PC-3 (cell line): Measurements from ENCODE around the gene EMILIN1. TPM values are rescaled to one million over a fixed set of nuclear protein-coding genes. Genes with fewer than 3 reads are reported as not detected.
A peak's percentile ranks its signal among the peaks of the same experiment; 100 is the strongest.

Experiments
- ATAC-seq: fragments of 200-7000 bp; cut with Tn5 transposase; 2 replicates; pipeline ENCODE4 v1.9.1; 2020; ENCODE audit warnings: mild to moderate bottlenecking, moderate library complexity
- BruUV-seq: library from RNA; stranded (reverse); fragments of 400-500 nt; replicated peaks from 2 replicates; lab custom pipeline; 2021; lab: Mats Ljungman, UMichigan
- CTCF ChIA-PET: fragments of 300-600 bp; sonication (Branson Sonifier 250); formaldehyde crosslinking; loops from one replicate; lab custom pipeline; 2022; ENCODE audit warnings: antibody characterized with exemption; lab: Charles Lee
- POLR2A ChIA-PET: fragments of 300-600 bp; sonication (Branson Sonifier 250); formaldehyde crosslinking; loops from one replicate; lab custom pipeline; 2022; ENCODE audit warnings: antibody characterized with exemption; ENCODE audit not compliant: unreplicated experiment; lab: Charles Lee
- DNase-seq: peaks from one replicate; pipeline ENCODE4 v3.0.0-alpha.2; 2015
- H2AFZ ChIP-seq: fragments of 300-600 bp; sonication (generic); 2 replicates; pipeline ENCODE4 v1.6.0; 2016; ENCODE audit warnings: antibody characterized with exemption, low read length
- H3F3A ChIP-seq: fragments of 300-600 bp; sonication (generic); one replicate; pipeline ENCODE4 v1.6.0; 2017; ENCODE audit warnings: antibody characterized with exemption, low read length, control low read depth, mild to moderate bottlenecking; ENCODE audit not compliant: unreplicated experiment
- H3K27ac ChIP-seq: fragments of 300-600 bp; sonication (generic); 2 replicates; pipeline ENCODE4 v1.5.1; 2016; ENCODE audit warnings: mild to moderate bottlenecking, low read length
- H3K27me3 ChIP-seq: fragments of 300-600 bp; sonication (generic); 2 replicates; pipeline ENCODE4 v1.6.1; 2016; ENCODE audit warnings: low read length, mixed read lengths
- H3K36me3 ChIP-seq: fragments of 300-600 bp; sonication (generic); 2 replicates; pipeline ENCODE4 v1.6.1; 2016; ENCODE audit warnings: low read depth, mixed run types, low read length, mixed read lengths
- H3K4me1 ChIP-seq: fragments of 300-600 bp; sonication (generic); 2 replicates; pipeline ENCODE4 v1.5.1; 2016; ENCODE audit warnings: low read length; ENCODE audit not compliant: insufficient read depth
- H3K4me2 ChIP-seq: fragments of 300-600 bp; sonication (generic); 2 replicates; pipeline ENCODE4 v1.6.0; 2016; ENCODE audit warnings: low read length
- H3K4me3 ChIP-seq: fragments of 300-600 bp; sonication (generic); 2 replicates; pipeline ENCODE4 v1.5.1; 2016; ENCODE audit warnings: mild to moderate bottlenecking, low read length, mixed read lengths
- H3K79me2 ChIP-seq: fragments of 300-600 bp; sonication (generic); 2 replicates; pipeline ENCODE4 v1.6.1; 2017; ENCODE audit warnings: low read length, mixed read lengths
- H3K9ac ChIP-seq: fragments of 300-600 bp; sonication (generic); 2 replicates; pipeline ENCODE4 v1.6.0; 2016; ENCODE audit warnings: mild to moderate bottlenecking, low read length
- H3K9me2 ChIP-seq: fragments of 300-600 bp; sonication (generic); replicated peaks from 2 replicates; pipeline ENCODE4 v1.6.1; 2016; ENCODE audit warnings: mixed run types, low read length, mixed read lengths
- H3K9me3 ChIP-seq: fragments of 300-600 bp; sonication (generic); 2 replicates; pipeline ENCODE4 v1.6.1; 2016; ENCODE audit warnings: low read length, mixed read lengths
- H4K20me1 ChIP-seq: fragments of 300-600 bp; sonication (generic); 2 replicates; pipeline ENCODE4 v1.6.1; 2016; ENCODE audit warnings: low read length, mixed read lengths
- EZH2 ChIP-seq: fragments of 300-600 bp; sonication (generic); IDR thresholded peaks from one replicate; pipeline ENCODE4 v1.6.1; 2017; ENCODE audit warnings: antibody characterized with exemption, mild to moderate bottlenecking, low read length; ENCODE audit not compliant: unreplicated experiment
- EZH2phosphoT487 ChIP-seq: fragments of 300-600 bp; sonication (generic); IDR thresholded peaks from 2 replicates; pipeline ENCODE4 v1.6.1; 2018; ENCODE audit warnings: mild to moderate bottlenecking, antibody characterized with exemption, low read length, borderline replicate concordance
- intact Hi-C: fragments of 100-400 bp; cut with micrococcal nuclease; formaldehyde crosslinking; loops from 2 replicates; pipeline ENCODE4 v1.9.0; 2023
- total RNA-seq: library from RNA; depleted of rRNA; stranded (reverse); fragments of >200 nt; gene quantifications from 2 replicates; pipeline ENCODE4 v1.2.3, GENCODE V29; 2014
- TF ChIP-seq, protein P1 (sequence below): fragments of 300-600 bp; sonication (generic); conservative IDR thresholded peaks from 2 replicates; pipeline ENCODE4 v1.5.1; 2017; ENCODE audit warnings: antibody characterized with exemption, low read depth, mild to moderate bottlenecking, low read length

The EMILIN1 gene
- total RNA-seq, 1 experiment from 2014 or later = 0.69 TPM

DNA sequence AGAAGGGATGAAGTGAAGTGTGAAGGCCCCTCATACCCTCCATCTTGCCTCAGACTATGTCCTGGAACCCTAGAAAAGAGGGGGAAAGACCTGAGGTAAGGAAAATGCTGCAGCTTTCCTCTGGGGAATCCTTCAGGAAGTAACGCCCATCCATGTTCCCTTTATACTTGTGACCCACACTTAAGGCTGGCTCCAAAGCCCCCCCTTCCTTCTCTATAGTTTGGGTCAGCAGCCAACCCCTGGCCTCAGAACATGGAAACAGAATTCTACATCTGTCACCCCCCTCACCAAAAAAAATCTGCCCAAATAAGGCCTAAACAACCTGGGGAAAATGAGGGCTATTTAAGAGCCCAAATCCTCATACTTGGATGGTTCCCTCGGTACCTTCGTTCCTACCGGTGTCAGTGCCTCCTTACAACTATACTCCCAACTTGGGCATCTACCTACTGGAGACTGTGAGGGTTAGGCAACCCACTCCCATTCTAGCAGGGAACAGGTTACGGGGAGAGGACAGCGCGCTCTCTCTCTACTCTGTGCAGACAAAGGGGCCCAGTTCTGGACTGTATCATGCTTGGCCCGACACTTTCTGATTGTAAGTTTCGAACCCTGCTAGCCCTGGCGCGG is 7.7 kb upstream of the EMILIN1 start:
- peak overlapping the region; percentile 86 for H3K4me3 ChIP-seq
- H3K9ac ChIP-seq = peak overlapping the region; percentile 96
- BruUV-seq = TSS peak; percentile 74
- DNase-seq (no peak), ATAC-seq (peak; percentile 1; the same call in 1 of the 2 replicates)
- H3K27ac ChIP-seq = peak overlapping the region; percentile 30; the same call in 1 of the 2 replicates
- no peaks in the 10 kb centered on the region for H3F3A ChIP-seq
- intact Hi-C loops = loop anchor here (1.0 kb wide), 1 partner anchor 300 kb away; the partner anchor contains the start of genes EIF2B4 and SNX17
- H3K9me2 ChIP-seq = no peaks in the 10 kb centered on the region
- H3K9me3 ChIP-seq = no peaks in the 10 kb centered on the region
- H3K4me2 ChIP-seq = peak overlapping the region; percentile 95
- H3K79me2 ChIP-seq = peaks cover 38% of the 10 kb centered on the region
- peak overlapping the region; percentile 83 for H2AFZ ChIP-seq
- no peak for TF ChIP-seq EZH2phosphoT487
- peaks cover 12% of the 10 kb centered on the region for H3K4me1 ChIP-seq
- H3K36me3 ChIP-seq = peaks cover 13% of the 10 kb centered on the region
- CTCF ChIA-PET = interaction anchor here (0.6 to 0.8 kb wide), 2 partner anchors 10 to 209 kb away, joined by 3 to 5 read pairs; no protein-coding TSS in a partner anchor
- no peaks in the 10 kb centered on the region for H3K27me3 ChIP-seq
- H4K20me1 ChIP-seq = no peaks in the 10 kb centered on the region
- POLR2A ChIA-PET = interaction anchor here (0.7 kb wide), 1 partner anchor 103 kb away, joined by 11 read pairs; no protein-coding TSS in a partner anchor

DNA sequence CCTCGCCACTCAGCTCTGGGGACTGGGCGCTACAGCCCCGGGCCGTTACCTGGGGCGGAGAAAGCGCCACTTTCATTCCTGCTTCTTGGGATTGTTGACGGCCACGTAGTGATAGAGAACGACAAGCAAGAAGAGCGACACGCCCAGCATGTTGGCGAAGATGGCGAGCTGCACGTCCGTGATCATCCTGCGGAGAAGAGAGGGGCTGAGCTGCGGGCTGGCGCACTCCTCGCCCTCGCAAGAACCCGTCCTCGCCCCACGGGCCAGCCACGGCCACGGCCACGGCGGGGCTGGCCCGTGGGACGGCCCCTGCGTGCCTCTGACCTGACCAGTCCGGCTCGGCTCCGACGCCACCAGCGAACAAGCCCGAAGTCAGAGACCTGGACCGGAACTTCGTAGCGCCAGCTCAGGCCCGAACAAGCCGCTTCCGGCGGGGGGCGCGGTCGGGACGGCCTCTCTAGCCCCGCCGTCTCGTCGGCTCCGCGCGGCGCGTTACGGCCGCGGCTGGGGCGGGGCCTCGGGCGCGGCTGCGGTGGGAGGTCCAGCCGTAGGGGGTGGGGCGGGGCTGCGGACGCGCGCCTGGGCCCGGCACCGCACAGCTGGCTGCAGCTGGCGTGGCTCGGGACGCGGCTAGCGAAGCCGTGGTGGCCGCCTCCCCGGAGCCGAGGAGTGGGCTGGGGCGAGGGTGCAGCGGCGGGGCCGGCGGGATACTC is 7.0 kb upstream of the EMILIN1 start, which contains the start of gene OST4:
Gene OST4 (minus strand): TSS at position 378 of the 713 bp plus-strand sequence.
- BruUV-seq = no TSS peak
- CTCF ChIA-PET = interaction anchor here (0.6 to 0.8 kb wide), 2 partner anchors 10 to 209 kb away, joined by 3 to 5 read pairs; no protein-coding TSS in a partner anchor
- no peaks in the 10 kb centered on the region for H3K27me3 ChIP-seq
- peak within 1 kb of the TSS; percentile 30; the same call in 1 of the 2 replicates for H3K27ac ChIP-seq
- no peak for TF ChIP-seq EZH2phosphoT487
- no peaks in the 10 kb centered on the region for H3F3A ChIP-seq
- H3K36me3 ChIP-seq = peaks cover 13% of the 10 kb centered on the region
- peak within 1 kb of the TSS; percentile 95 for H2AFZ ChIP-seq
- ATAC-seq (peak; percentile 97), DNase-seq (peak; percentile 94)
- POLR2A ChIA-PET = interaction anchor here (0.7 kb wide), 1 partner anchor 103 kb away, joined by 11 read pairs; no protein-coding TSS in a partner anchor
- H3K79me2 ChIP-seq = peaks cover 38% of the 10 kb centered on the region
- peak within 1 kb of the TSS; percentile 86 for H3K4me3 ChIP-seq
- H3K9ac ChIP-seq = peak within 1 kb of the TSS; percentile 96
- H3K4me2 ChIP-seq = peak within 1 kb of the TSS; percentile 95
- H4K20me1 ChIP-seq = no peaks in the 10 kb centered on the region
- intact Hi-C loops = loop anchor here (1.0 kb wide), 1 partner anchor 299 kb away; the partner anchor contains the start of genes EIF2B4 and SNX17
- no peaks in the 10 kb centered on the region for H3K9me2 ChIP-seq
- no peaks in the 10 kb centered on the region for H3K9me3 ChIP-seq
- H3K4me1 ChIP-seq = peaks cover 12% of the 10 kb centered on the region

DNA sequence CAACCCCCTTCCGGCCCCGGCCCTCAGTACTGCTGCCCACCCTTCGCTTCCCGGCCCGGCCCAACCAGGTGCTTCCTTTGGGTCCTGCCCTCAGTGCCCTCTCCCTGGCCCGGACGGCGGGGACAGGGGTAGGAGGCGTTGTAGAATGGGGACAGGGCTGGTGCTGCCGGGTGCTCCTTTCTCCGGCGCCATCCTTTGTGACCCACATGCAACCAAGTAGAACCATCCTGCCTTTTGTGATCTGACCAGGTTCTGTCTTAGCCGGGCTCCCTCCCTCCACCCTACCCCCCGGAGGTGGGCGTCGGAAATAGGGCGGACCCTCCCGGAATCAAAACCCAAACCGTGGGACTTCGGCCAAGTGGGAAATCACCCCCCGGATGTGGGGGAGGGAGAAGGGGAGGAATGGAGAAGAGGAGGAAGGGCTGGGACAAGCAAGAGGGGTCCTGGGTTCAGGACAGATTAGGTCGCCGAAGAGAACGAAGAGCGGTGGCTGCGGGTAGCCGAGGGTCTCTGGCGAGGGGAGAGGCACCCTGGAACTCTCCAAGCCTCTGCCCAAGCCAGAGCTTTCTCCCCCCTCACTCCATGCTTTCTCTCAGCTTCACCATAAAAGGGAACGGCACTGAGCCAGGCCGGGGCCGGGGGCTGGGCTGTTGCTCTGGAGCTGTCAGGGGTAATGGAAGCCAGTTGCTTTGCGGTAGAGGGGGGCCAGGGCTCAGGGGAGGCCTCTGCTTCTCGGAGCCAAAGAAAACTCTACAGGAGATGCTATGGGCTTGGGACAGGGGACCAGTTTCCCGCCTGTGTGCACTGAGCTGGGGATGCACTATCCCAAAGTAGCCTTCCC is 6.2 kb upstream of the EMILIN1 start:
- peaks cover 13% of the 10 kb centered on the region for H3K36me3 ChIP-seq
- TF ChIP-seq EZH2 (no peak), EZH2phosphoT487 (no peak)
- TF ChIP-seq, protein P1, sequence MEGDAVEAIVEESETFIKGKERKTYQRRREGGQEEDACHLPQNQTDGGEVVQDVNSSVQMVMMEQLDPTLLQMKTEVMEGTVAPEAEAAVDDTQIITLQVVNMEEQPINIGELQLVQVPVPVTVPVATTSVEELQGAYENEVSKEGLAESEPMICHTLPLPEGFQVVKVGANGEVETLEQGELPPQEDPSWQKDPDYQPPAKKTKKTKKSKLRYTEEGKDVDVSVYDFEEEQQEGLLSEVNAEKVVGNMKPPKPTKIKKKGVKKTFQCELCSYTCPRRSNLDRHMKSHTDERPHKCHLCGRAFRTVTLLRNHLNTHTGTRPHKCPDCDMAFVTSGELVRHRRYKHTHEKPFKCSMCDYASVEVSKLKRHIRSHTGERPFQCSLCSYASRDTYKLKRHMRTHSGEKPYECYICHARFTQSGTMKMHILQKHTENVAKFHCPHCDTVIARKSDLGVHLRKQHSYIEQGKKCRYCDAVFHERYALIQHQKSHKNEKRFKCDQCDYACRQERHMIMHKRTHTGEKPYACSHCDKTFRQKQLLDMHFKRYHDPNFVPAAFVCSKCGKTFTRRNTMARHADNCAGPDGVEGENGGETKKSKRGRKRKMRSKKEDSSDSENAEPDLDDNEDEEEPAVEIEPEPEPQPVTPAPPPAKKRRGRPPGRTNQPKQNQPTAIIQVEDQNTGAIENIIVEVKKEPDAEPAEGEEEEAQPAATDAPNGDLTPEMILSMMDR = no peak
- CTCF ChIA-PET = interaction anchor here (0.5 kb wide), 1 partner anchor 221 kb away, joined by 14 read pairs; no protein-coding TSS in a partner anchor
- H3K9me3 ChIP-seq = no peaks in the 10 kb centered on the region
- POLR2A ChIA-PET = no interaction called here
- no peak for DNase-seq
- TSS peak; percentile 44 for BruUV-seq
- peak; percentile 42 for ATAC-seq
- peaks cover 12% of the 10 kb centered on the region for H3K4me1 ChIP-seq
- no peaks in the 10 kb centered on the region for H3K27me3 ChIP-seq
- H3K9ac ChIP-seq = peak overlapping the region; percentile 96
- H3K27ac ChIP-seq = no peak overlapping the region
- no peaks in the 10 kb centered on the region for H4K20me1 ChIP-seq
- no peaks in the 10 kb centered on the region for H3K9me2 ChIP-seq
- intact Hi-C loops = loop anchor here (1.0 kb wide), 1 partner anchor 298 kb away; the partner anchor contains the start of genes EIF2B4 and SNX17
- H3K4me3 ChIP-seq = peak overlapping the region; percentile 86
- peak overlapping the region; percentile 95 for H2AFZ ChIP-seq
- peak overlapping the region; percentile 93 for H3K4me2 ChIP-seq
- H3F3A ChIP-seq = no peaks in the 10 kb centered on the region
- peaks cover 38% of the 10 kb centered on the region for H3K79me2 ChIP-seq
